HepG2 (cell line): ENCODE measurements around the gene TNFAIP3. TPM values are rescaled to one million over a fixed set of nuclear protein-coding genes. Genes with fewer than 3 reads are reported as not detected.

Experiments
- ATAC-seq: fragments of 200-7000 bp; cut with Tn5 transposase; 3 replicates; pipeline ENCODE4 v1.9.1; 2020; ENCODE audit warnings: mild to moderate bottlenecking, moderate library complexity
- BruUV-seq: library from RNA; stranded (reverse); fragments of 400-500 nt; replicated peaks from 2 replicates; lab custom pipeline; 2021; lab: Mats Ljungman, UMichigan
- CTCF ChIA-PET: fragments of 300-600 bp; formaldehyde crosslinking; extraction: SDS; loops from one replicate; lab custom pipeline; 2021; ENCODE audit warnings: low total read pairs, inconsistent platforms, low intra/inter-chr PET ratio; lab: Yijun Ruan, JAX
- POLR2A ChIA-PET: fragments of 350-600 bp; sonication (Branson Sonifier 250); formaldehyde crosslinking; loops from one replicate; lab custom pipeline; 2020; ENCODE audit warnings: antibody characterized with exemption, inconsistent platforms; lab: Yijun Ruan, JAX
- DNase-seq: peaks from one replicate; pipeline ENCODE4 v3.0.0-alpha.2; 2015; ENCODE audit warnings: low spot score
- FAIRE-seq: peaks from 3 replicates; lab custom pipeline; 2011; peaks lifted over from hg19 to GRCh38; lab: Jason Lieb, UNC
- H2AFZ ChIP-seq: one replicate; pipeline ENCODE4 v1.6.1; 2011; ENCODE audit warnings: low read length, inconsistent platforms
- H3K27ac ChIP-seq: fragments of 300-600 bp; 3 replicates; pipeline ENCODE4 v1.8.0; 2011; ENCODE audit warnings: mixed run types, mild to moderate bottlenecking, mixed read lengths, low read length, inconsistent platforms; ENCODE audit not compliant: insufficient read depth; ENCODE audit errors: extremely low read length
- H3K27me3 ChIP-seq, 2 experiments: fragments of 200-600 bp in 1 of 2; 2 replicates in 1 of 2; 3 replicates in 1 of 2; pipeline versions ENCODE4 v1.6.0 to v1.8.0; 2011; ENCODE audit warnings: low read length in 2 of 2, mild to moderate bottlenecking in 2 of 2, moderate library complexity in 2 of 2, inconsistent platforms in 1 of 2; ENCODE audit not compliant: insufficient read depth in 2 of 2, control insufficient read depth in 1 of 2
- H3K36me3 ChIP-seq, 2 experiments: fragments of 200-600 bp in 1 of 2; replicated peaks in 1 of 2; 2 replicates in 1 of 2; 3 replicates in 1 of 2; pipeline versions ENCODE4 v1.5.1 to v1.8.0; 2011; ENCODE audit warnings: low read length in 2 of 2, inconsistent platforms in 1 of 2; ENCODE audit not compliant: insufficient read depth in 2 of 2, control insufficient read depth in 1 of 2
- H3K4me1 ChIP-seq: 2 replicates; pipeline ENCODE4 v1.5.1; 2012; ENCODE audit warnings: low read length, inconsistent platforms; ENCODE audit not compliant: insufficient read depth
- H3K4me2 ChIP-seq: 2 replicates; pipeline ENCODE4 v1.6.0; 2011; ENCODE audit warnings: low read depth, low read length, inconsistent platforms
- H3K4me3 ChIP-seq, 3 experiments: fragments of 200-600 bp in 1 of 3; sonication (generic), shearing (Covaris generic) in 1 of 3; replicated peaks in 1 of 3; 2 replicates each; pipeline ENCODE4 v1.5.1; 2011 to 2016; ENCODE audit warnings: low read length in 3 of 3, inconsistent platforms in 2 of 3, low read depth in 2 of 3, mild to moderate bottlenecking in 2 of 3, control low read depth in 1 of 3, mixed read lengths in 1 of 3; ENCODE audit not compliant: insufficient read depth in 1 of 3
- H3K79me2 ChIP-seq: one replicate; pipeline ENCODE4 v1.6.1; 2011; ENCODE audit warnings: low read length, inconsistent platforms; ENCODE audit not compliant: insufficient read depth
- H3K9ac ChIP-seq: 2 replicates; pipeline ENCODE4 v1.6.0; 2011; ENCODE audit warnings: mild to moderate bottlenecking, low read depth, low read length, inconsistent platforms; ENCODE audit not compliant: insufficient read depth
- H3K9me3 ChIP-seq: 2 replicates; pipeline ENCODE4 v1.5.1; 2012; ENCODE audit warnings: mild to moderate bottlenecking, low read length
- H4K20me1 ChIP-seq: 2 replicates; pipeline ENCODE4 v1.6.0; 2011; ENCODE audit warnings: inconsistent platforms, mild to moderate bottlenecking, low read length, moderate library complexity; ENCODE audit not compliant: insufficient read depth
- DBP ChIP-seq: sonication (generic); formaldehyde crosslinking; IDR thresholded peaks from 2 replicates; pipeline ENCODE4 v1.4.0; 2020; ENCODE audit warnings: missing genetic modification reagents; ENCODE audit errors: not compliant biosample characterization
- HOMEZ ChIP-seq: IDR thresholded peaks from 2 replicates; pipeline ENCODE4 v1.6.1; 2016; ENCODE audit warnings: low read depth
- JUN ChIP-seq: sonication (generic); formaldehyde crosslinking; IDR thresholded peaks from 2 replicates; pipeline ENCODE4 v1.4.0; 2020; ENCODE audit warnings: mild to moderate bottlenecking, missing genetic modification reagents
- JUNB ChIP-seq: sonication (generic); formaldehyde crosslinking; IDR thresholded peaks from 2 replicates; pipeline ENCODE4 v1.8.0; 2022; ENCODE audit warnings: missing genetic modification reagents, mild to moderate bottlenecking, borderline replicate concordance
- MXI1 ChIP-seq: IDR thresholded peaks from 3 replicates; pipeline ENCODE4 v1.6.1; 2012; ENCODE audit warnings: low read depth, low read length, inconsistent platforms, borderline replicate concordance
- SMAD9 ChIP-seq: sonication (generic); formaldehyde crosslinking; IDR thresholded peaks from 2 replicates; pipeline ENCODE4 v1.5.1; 2020; ENCODE audit warnings: mild to moderate bottlenecking, missing genetic modification reagents
- SPEN ChIP-seq: sonication (generic); formaldehyde crosslinking; IDR thresholded peaks from 2 replicates; pipeline ENCODE4 v1.5.1; 2020; ENCODE audit warnings: low read depth, mild to moderate bottlenecking, missing genetic modification reagents
- THYN1 ChIP-seq: sonication (generic); formaldehyde crosslinking; IDR thresholded peaks from 2 replicates; pipeline ENCODE4 v1.8.1; 2023; ENCODE audit warnings: low read depth, mild to moderate bottlenecking, moderate library complexity, missing genetic modification reagents, borderline replicate concordance
- TP53 ChIP-seq: sonication (generic); formaldehyde crosslinking; conservative IDR thresholded peaks from 2 replicates; pipeline ENCODE4 v1.4.0; 2020; ENCODE audit warnings: missing genetic modification reagents
- TRAFD1 ChIP-seq: sonication (generic); formaldehyde crosslinking; IDR thresholded peaks from 2 replicates; pipeline ENCODE4 v1.5.1; 2020; ENCODE audit warnings: missing genetic modification reagents, mild to moderate bottlenecking, borderline replicate concordance
- ZFP36L2 ChIP-seq: sonication (generic); formaldehyde crosslinking; IDR thresholded peaks from 2 replicates; pipeline ENCODE4 v1.4.0; 2020; ENCODE audit warnings: missing genetic modification reagents
- ZNF207 ChIP-seq: fragments of 450-650 bp; IDR thresholded peaks from 2 replicates; pipeline ENCODE4 v1.6.1; 2016; ENCODE audit warnings: antibody characterized with exemption, borderline replicate concordance
- ZNF615 ChIP-seq: sonication (generic); formaldehyde crosslinking; IDR thresholded peaks from 2 replicates; pipeline ENCODE4 v1.5.0; 2020; ENCODE audit warnings: mild to moderate bottlenecking, missing genetic modification reagents, borderline replicate concordance
- WGBS: methylation state at CpG from one replicate; pipeline ENCODE4 v1.1.6; 2017; ENCODE audit warnings: low lambda C conversion rate; 5-methylcytosine and 5-hydroxymethylcytosine counted together
- in situ Hi-C: cut with HindIII; loops from 2 replicates; pipeline ENCODE4 v1.10.0; 2017; ENCODE audit warnings: low pct_unique_long_range_greater_than_20kb; ENCODE audit not compliant: extremely low pct_ligation_motif_present
- intact Hi-C: fragments of 100-400 bp; cut with micrococcal nuclease; formaldehyde crosslinking; loops from one replicate; pipeline ENCODE4 v1.10.0; 2022; ENCODE audit not compliant: unreplicated experiment
- polyA plus RNA-seq, 8 experiments: library from polyadenylated mRNA; depleted of rRNA in 3 of 8; stranded (reverse) in 7 of 8; unstranded in 1 of 8; fragments of >200 nt; fragmentation: Illumina TruSeq in 4 of 8; extraction: Trizol in 4 of 8; gene quantifications; 2 replicates each; pipeline versions ENCODE4 v1.2.1 to v1.2.3, GENCODE V29; 2011 to 2016; ENCODE audit warnings: low read depth in 4 of 8, missing spikeins in 1 of 8, mixed read lengths in 1 of 8; ENCODE audit not compliant: insufficient read depth in 1 of 8
- total RNA-seq, 5 experiments: library from RNA; depleted of rRNA; stranded (reverse); fragments of >200 nt; fragmentation: Illumina TruSeq; extraction: Trizol; gene quantifications; 2 replicates each; pipeline ENCODE4 v1.2.3, GENCODE V29; 2016; ENCODE audit warnings: low read depth in 1 of 5

TNFAIP3 gene
- total and polyA plus RNA-seq, 2 of the 13 experiments (the other 11 are each of a cell fraction or from before 2014, with no cell fraction given), result 28.2 to 47.1 TPM

GRCh38 chr6:137852811-137853210 is 14.2 kb upstream of the TNFAIP3 start:
- no peak for DNase-seq
- in situ Hi-C loops, result no loop called here
- TF ChIP-seq ZNF207, result no peak
- TF ChIP-seq TRAFD1 (CRISPR knock-in tag), result no peak
- no peak for TF ChIP-seq MXI1
- WGBS, result 88% methylated on average over 1 of the region's 1 CpG
- ChIA-PET CTCF (no interaction called here), POLR2A (interaction anchor here (1.0 kb wide), 1 partner anchor 13 kb away, joined by 3 read pairs; no protein-coding TSS in a partner anchor)
- ATAC-seq, result no peak
- Histone ChIP-seq H2AFZ (no peak overlapping the region), H4K20me1 (no peaks in the 10 kb centered on the region), H3K27me3 (no peaks in the 10 kb centered on the region), H3K4me3 (no peak overlapping the region), H3K9me3 (no peaks in the 10 kb centered on the region), H3K9ac (no peak overlapping the region), H3K4me1 (peaks cover 21% of the 10 kb centered on the region), H3K4me2 (no peak overlapping the region), H3K27ac (no peak overlapping the region), H3K79me2 (no peaks in the 10 kb centered on the region), H3K36me3 (no peaks in the 10 kb centered on the region)
- BruUV-seq, result no TSS peak
- no peak for FAIRE-seq
- intact Hi-C loops, result no loop called here

GRCh38 chr6:137853569-137854213 is 13.4 kb upstream of the TNFAIP3 start:
- CTCF ChIA-PET, result no interaction called here
- peaks cover 12% of the 10 kb centered on the region for H3K4me1 ChIP-seq
- TF ChIP-seq THYN1 (CRISPR knock-in tag), result no peak
- TF ChIP-seq SMAD9, result no peak
- no peak for TF ChIP-seq HOMEZ (CRISPR knock-in tag)
- TF ChIP-seq JUNB (CRISPR knock-in tag), result no peak
- no peak for TF ChIP-seq ZFP36L2 (CRISPR knock-in tag)
- TF ChIP-seq JUN (CRISPR knock-in tag), result no peak
- TF ChIP-seq DBP (CRISPR knock-in tag), result no peak
- TF ChIP-seq SPEN (CRISPR knock-in tag), result no peak
- no peak for TF ChIP-seq ZNF615
- TF ChIP-seq TP53 (CRISPR knock-in tag), result no peak
- no peak overlapping the region for H3K4me3 ChIP-seq
- FAIRE-seq (no peak), ATAC-seq (no peak), DNase-seq (no peak)
- POLR2A ChIA-PET, result interaction anchor here (1.0 kb wide), 1 partner anchor 12 kb away, joined by 3 read pairs; no protein-coding TSS in a partner anchor
- H3K4me2 ChIP-seq, result no peak overlapping the region
- no TSS peak for BruUV-seq
- no peaks in the 10 kb centered on the region for H3K9me3 ChIP-seq
- 89% methylated on average over 7 of the region's 7 CpGs for WGBS
- no peaks in the 10 kb centered on the region for H3K36me3 ChIP-seq
- intact Hi-C loops, result no loop called here
- no peaks in the 10 kb centered on the region for H3K79me2 ChIP-seq
- no peak overlapping the region for H3K27ac ChIP-seq
- no peak overlapping the region for H3K9ac ChIP-seq
- no peak overlapping the region for H2AFZ ChIP-seq
- in situ Hi-C loops, result no loop called here
- H3K27me3 ChIP-seq, result no peaks in the 10 kb centered on the region
- no peaks in the 10 kb centered on the region for H4K20me1 ChIP-seq
